Right atrium auricular region (tissue), 2 donors: ENCODE data around the gene MBL2. TPM values are rescaled to one million over a fixed set of nuclear protein-coding genes. Genes with fewer than 3 reads are reported as not detected.

Experiments
- DNase-seq: peaks from one replicate; pipeline ENCODE4 v3.0.0-alpha.2; 2019; ENCODE audit warnings: low spot score
- H3K27ac ChIP-seq, 2 donors: fragments of 200-600 bp; sonication (generic); 1 replicate in 1 of 2; 2 replicates in 1 of 2; pipeline ENCODE4 v1.5.1; 2016 to 2019
- H3K27me3 ChIP-seq, 2 donors: fragments of 200-600 bp; sonication (generic); one replicate each; pipeline versions ENCODE4 v1.5.1 to v1.6.0; 2017 to 2019
- H3K36me3 ChIP-seq: fragments of 200-600 bp; sonication (generic); one replicate; pipeline ENCODE4 v1.5.1; 2016
- H3K4me1 ChIP-seq, 2 donors: fragments of 200-600 bp; sonication (generic); one replicate each; pipeline versions ENCODE4 v1.5.1 to v1.6.0; 2017 to 2019
- H3K4me3 ChIP-seq, 2 donors: fragments of 200-600 bp; sonication (generic); 1 replicate in 1 of 2; 2 replicates in 1 of 2; pipeline ENCODE4 v1.5.1; 2017 to 2019; ENCODE audit warnings: mild to moderate bottlenecking in 1 of 2, moderate library complexity in 1 of 2
- H3K9me3 ChIP-seq, 2 donors: fragments of 200-600 bp; sonication (generic); one replicate each; pipeline ENCODE4 v1.5.1; 2019
- total RNA-seq, 2 donors: library from RNA; depleted of rRNA; stranded (reverse); fragments of >200 nt; gene quantifications; one replicate each; pipeline ENCODE4 v1.1.0, GENCODE V29; 2016
- TF ChIP-seq, protein P1 (sequence below), 2 donors: fragments of 200-600 bp; sonication (generic); IDR thresholded peaks; one replicate each; pipeline ENCODE4 v1.5.1; 2019; ENCODE audit warnings: antibody characterized with exemption in 2 of 2

MBL2 gene
- total RNA-seq, 2 donors from 2014 or later: not detected

DNA sequence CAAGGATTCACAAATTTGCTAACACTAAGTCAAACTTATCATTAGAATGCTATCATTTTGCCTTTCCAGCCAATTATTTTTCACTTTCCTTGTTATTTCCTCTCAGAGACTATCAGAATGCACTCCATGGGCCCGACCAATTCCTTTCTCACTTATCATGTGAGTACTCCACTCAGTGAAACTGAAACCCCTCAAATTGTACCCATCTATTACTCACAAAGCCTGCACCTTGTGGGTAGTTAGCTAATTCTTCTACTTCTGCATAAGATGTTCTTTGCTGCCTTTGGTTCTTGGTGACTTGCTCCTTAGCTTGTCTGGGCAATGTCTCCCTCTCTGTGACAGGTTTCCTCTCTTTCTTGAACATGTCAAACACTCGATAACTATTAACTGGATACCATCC is 35.2 kb upstream of the MBL2 start:
- Histone ChIP-seq H3K4me1 (no peaks in the 10 kb centered on the region), H3K27me3 (no peaks in the 10 kb centered on the region), H3K27ac (no peak overlapping the region), H3K36me3 (no peaks in the 10 kb centered on the region), H3K9me3 (peaks cover 0 to 5% of the 10 kb centered on the region in 2 donors), H3K4me3 (no peak overlapping the region)
- TF ChIP-seq, protein P1, sequence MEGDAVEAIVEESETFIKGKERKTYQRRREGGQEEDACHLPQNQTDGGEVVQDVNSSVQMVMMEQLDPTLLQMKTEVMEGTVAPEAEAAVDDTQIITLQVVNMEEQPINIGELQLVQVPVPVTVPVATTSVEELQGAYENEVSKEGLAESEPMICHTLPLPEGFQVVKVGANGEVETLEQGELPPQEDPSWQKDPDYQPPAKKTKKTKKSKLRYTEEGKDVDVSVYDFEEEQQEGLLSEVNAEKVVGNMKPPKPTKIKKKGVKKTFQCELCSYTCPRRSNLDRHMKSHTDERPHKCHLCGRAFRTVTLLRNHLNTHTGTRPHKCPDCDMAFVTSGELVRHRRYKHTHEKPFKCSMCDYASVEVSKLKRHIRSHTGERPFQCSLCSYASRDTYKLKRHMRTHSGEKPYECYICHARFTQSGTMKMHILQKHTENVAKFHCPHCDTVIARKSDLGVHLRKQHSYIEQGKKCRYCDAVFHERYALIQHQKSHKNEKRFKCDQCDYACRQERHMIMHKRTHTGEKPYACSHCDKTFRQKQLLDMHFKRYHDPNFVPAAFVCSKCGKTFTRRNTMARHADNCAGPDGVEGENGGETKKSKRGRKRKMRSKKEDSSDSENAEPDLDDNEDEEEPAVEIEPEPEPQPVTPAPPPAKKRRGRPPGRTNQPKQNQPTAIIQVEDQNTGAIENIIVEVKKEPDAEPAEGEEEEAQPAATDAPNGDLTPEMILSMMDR (IDR thresholded peaks at IDR 0.05): no peak
- no peak for DNase-seq

DNA sequence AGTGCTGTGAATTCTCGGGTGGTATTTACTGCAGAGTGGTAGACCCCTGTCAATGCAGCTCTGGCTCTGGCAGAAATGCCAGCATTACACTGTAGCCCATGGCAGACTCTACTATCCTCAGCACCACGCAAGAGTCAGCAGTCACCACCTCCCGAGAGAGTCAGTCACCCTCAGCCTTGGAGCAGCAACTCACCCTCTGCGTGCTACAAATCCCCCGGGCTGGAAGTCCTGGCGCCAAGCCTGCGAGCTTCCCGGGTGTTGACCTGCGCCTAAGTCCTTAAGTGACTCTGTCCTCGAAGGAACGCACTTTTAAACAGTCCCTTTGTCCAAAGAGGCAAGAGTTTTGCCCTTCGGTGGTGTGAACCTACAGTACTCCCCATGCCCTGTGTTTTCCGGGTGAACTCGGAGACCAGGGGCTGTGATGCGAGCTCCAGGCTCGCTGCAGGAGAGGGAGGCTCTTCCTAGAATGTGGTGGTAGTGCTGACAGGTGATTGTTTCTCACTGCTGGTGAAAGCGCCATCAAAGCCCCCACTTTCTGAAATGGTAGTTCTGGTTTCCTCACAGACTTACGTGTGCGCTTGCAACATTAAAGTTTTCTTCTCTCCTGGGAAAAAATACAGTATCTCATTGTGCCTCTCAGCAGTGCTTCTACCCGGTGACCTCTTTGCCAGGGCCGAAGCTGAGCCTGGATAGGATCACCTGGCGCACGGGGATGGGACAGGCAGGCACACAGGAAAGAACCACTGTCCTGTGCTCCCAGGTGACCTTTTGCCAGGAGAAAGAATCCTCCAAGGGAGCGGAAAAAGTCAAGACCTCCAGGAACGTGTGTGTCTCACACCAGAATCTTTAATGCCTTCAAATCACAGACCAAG is 33.1 kb upstream of the MBL2 start:
- Histone ChIP-seq H3K27ac (no peak overlapping the region), H3K36me3 (no peaks in the 10 kb centered on the region), H3K27me3 (no peaks in the 10 kb centered on the region), H3K4me3 (no peak overlapping the region), H3K9me3 (no peaks in the 10 kb centered on the region), H3K4me1 (no peaks in the 10 kb centered on the region)
- no peak for DNase-seq
- TF ChIP-seq, protein P1 (IDR thresholded peaks at IDR 0.05): no peak

GRCh38 chr10:52801947-52802346 is 29.4 kb upstream of the MBL2 start:
- no peak for DNase-seq
- Histone ChIP-seq H3K27ac (no peak overlapping the region), H3K36me3 (no peaks in the 10 kb centered on the region), H3K9me3 (no peaks in the 10 kb centered on the region), H3K27me3 (no peaks in the 10 kb centered on the region), H3K4me3 (no peak overlapping the region), H3K4me1 (no peaks in the 10 kb centered on the region)
- TF ChIP-seq, protein P1 (IDR thresholded peaks at IDR 0.05): no peak

DNA sequence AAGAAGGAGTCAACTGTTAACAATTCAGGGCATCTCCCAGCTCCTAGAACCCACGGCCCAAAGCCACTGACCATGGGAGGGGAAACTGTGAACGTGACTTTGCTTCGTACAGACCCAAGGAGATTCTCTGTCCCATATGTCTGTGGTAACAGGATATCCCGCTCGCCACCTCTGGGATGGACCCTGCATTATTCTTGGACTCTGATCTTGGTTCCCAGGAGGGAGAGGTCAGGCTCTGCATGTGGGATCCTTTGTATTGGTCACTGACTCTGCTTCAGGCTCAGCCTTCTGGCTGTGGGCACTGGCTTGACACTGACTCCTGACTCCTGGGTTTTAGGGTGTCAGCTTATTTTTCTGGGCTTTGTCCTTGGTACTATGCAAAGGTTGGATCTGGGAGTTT is 13.5 kb upstream of the MBL2 start:
- Histone ChIP-seq H3K4me3 (no peak overlapping the region), H3K36me3 (no peaks in the 10 kb centered on the region), H3K27me3 (no peaks in the 10 kb centered on the region), H3K27ac (no peak overlapping the region), H3K4me1 (no peaks in the 10 kb centered on the region), H3K9me3 (no peaks in the 10 kb centered on the region)
- TF ChIP-seq, protein P1 (IDR thresholded peaks at IDR 0.05): no peak
- DNase-seq: no peak

- Histone ChIP-seq H3K27ac (no peak overlapping the region), H3K9me3 (no peaks in the 10 kb centered on the region), H3K36me3 (no peaks in the 10 kb centered on the region), H3K4me3 (no peak overlapping the region), H3K27me3 (no peaks in the 10 kb centered on the region), H3K4me1 (no peaks in the 10 kb centered on the region)
- TF ChIP-seq, protein P1 (IDR thresholded peaks at IDR 0.05): no peak
- DNase-seq: no peak
Measured at GRCh38 chr10:52785418-52785817, 12.8 kb upstream of the MBL2 start.

GRCh38 chr10:52783726-52784125 is 11.1 kb upstream of the MBL2 start:
- Histone ChIP-seq H3K9me3 (no peaks in the 10 kb centered on the region), H3K4me3 (no peak overlapping the region), H3K4me1 (no peaks in the 10 kb centered on the region), H3K27me3 (no peaks in the 10 kb centered on the region), H3K36me3 (no peaks in the 10 kb centered on the region), H3K27ac (no peak overlapping the region)
- TF ChIP-seq, protein P1 (IDR thresholded peaks at IDR 0.05): no peak
- no peak for DNase-seq
